ENCODE data around the gene INAVA.

Gene INAVA

DNA sequence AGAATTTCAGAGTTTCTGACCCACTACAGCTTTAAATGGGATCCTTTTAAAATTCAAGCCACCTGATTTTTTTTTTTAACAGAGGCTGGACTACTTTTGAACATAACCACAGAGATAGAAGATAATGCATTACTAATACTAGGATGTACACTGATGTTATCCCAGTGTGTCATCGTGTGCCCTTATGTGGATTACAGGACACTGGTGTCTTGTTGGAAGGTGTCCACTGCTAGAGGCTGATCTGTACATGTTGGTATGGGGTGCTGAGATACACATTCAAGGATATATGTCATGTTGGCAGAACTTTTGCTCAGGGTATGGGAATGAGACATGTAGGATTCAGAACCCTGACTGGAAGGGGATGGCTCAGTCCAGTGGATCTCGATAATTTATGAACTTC lies 56.3 kb downstream of the INAVA start:
- TF ChIP-seq TAF1 (IDR thresholded peaks at IDR 0.05; ENCODE audit: low read depth) (no peak), NFIC (IDR thresholded peaks at IDR 0.05) (no peak), ZBTB7A (IDR thresholded peaks at IDR 0.05; ENCODE audit: low read depth) (no peak), EGR1 (IDR thresholded peaks at IDR 0.05) (no peak), MAX (IDR thresholded peaks at IDR 0.05) (no peak), TEAD4 (IDR thresholded peaks at IDR 0.05) (no peak), TCF12 (IDR thresholded peaks at IDR 0.05; ENCODE audit: low read depth) (no peak), USF1 (IDR thresholded peaks at IDR 0.05) (no peak), RAD21 (IDR thresholded peaks at IDR 0.05; ENCODE audit: low read depth) (no peak), REST (IDR thresholded peaks at IDR 0.05; ENCODE audit: low read depth) (no peak), YY1 (IDR thresholded peaks at IDR 0.05; ENCODE audit: low read depth) (no peak)

GRCh38 chr1:200954434-200954833 lies 59.7 kb downstream of the INAVA start:
- TF ChIP-seq NFIC (IDR thresholded peaks at IDR 0.05) (no peak), REST (IDR thresholded peaks at IDR 0.05; ENCODE audit: low read depth) (no peak), TCF12 (IDR thresholded peaks at IDR 0.05; ENCODE audit: low read depth) (no peak), ZBTB7A (IDR thresholded peaks at IDR 0.05; ENCODE audit: low read depth) (no peak), RAD21 (IDR thresholded peaks at IDR 0.05; ENCODE audit: low read depth) (no peak), TAF1 (IDR thresholded peaks at IDR 0.05; ENCODE audit: low read depth) (no peak), CEBPB (IDR thresholded peaks at IDR 0.05) (no peak), EGR1 (IDR thresholded peaks at IDR 0.05) (no peak), MAX (IDR thresholded peaks at IDR 0.05) (no peak), USF1 (IDR thresholded peaks at IDR 0.05) (no peak), TEAD4 (IDR thresholded peaks at IDR 0.05) (no peak), YY1 (IDR thresholded peaks at IDR 0.05; ENCODE audit: low read depth) (no peak), CREB1 (IDR thresholded peaks at IDR 0.05; ENCODE audit: low read depth) (no peak), FOXM1 (IDR thresholded peaks at IDR 0.05; ENCODE audit: borderline replicate concordance, low read depth) (no peak), EP300 (IDR thresholded peaks at IDR 0.05; ENCODE audit: borderline replicate concordance) (no peak)

- TF ChIP-seq TEAD4 (IDR thresholded peaks at IDR 0.05) (no peak), MAX (IDR thresholded peaks at IDR 0.05) (no peak), RAD21 (IDR thresholded peaks at IDR 0.05; ENCODE audit: low read depth) (no peak), TAF1 (IDR thresholded peaks at IDR 0.05; ENCODE audit: low read depth) (no peak), CREB1 (IDR thresholded peaks at IDR 0.05; ENCODE audit: low read depth) (no peak), EGR1 (IDR thresholded peaks at IDR 0.05) (no peak), CEBPB (IDR thresholded peaks at IDR 0.05) (no peak), YY1 (IDR thresholded peaks at IDR 0.05; ENCODE audit: low read depth) (no peak), REST (IDR thresholded peaks at IDR 0.05; ENCODE audit: low read depth) (no peak), NFIC (IDR thresholded peaks at IDR 0.05) (no peak)
Measured at GRCh38 chr1:200958597-200958996, 63.9 kb downstream of the INAVA start.

GRCh38 chr1:200959411-200959921 lies 64.8 kb downstream of the INAVA start:
- TF ChIP-seq EGR1 (IDR thresholded peaks at IDR 0.05) (no peak), CEBPB (IDR thresholded peaks at IDR 0.05) (no peak), TCF12 (IDR thresholded peaks at IDR 0.05; ENCODE audit: low read depth) (no peak), TAF1 (IDR thresholded peaks at IDR 0.05; ENCODE audit: low read depth) (no peak), ZBTB7A (IDR thresholded peaks at IDR 0.05; ENCODE audit: low read depth) (no peak), TEAD4 (IDR thresholded peaks at IDR 0.05) (no peak), USF1 (IDR thresholded peaks at IDR 0.05) (no peak), MAX (IDR thresholded peaks at IDR 0.05) (no peak), FOXM1 (IDR thresholded peaks at IDR 0.05; ENCODE audit: borderline replicate concordance, low read depth) (no peak), NFIC (IDR thresholded peaks at IDR 0.05) (no peak), RAD21 (IDR thresholded peaks at IDR 0.05; ENCODE audit: low read depth) (no peak), YY1 (IDR thresholded peaks at IDR 0.05; ENCODE audit: low read depth) (no peak), REST (IDR thresholded peaks at IDR 0.05; ENCODE audit: low read depth) (no peak), CREB1 (IDR thresholded peaks at IDR 0.05; ENCODE audit: low read depth) (no peak), EP300 (IDR thresholded peaks at IDR 0.05; ENCODE audit: borderline replicate concordance) (no peak)
